K562 (cell line): ENCODE data around the gene FLOT2. TPM values are rescaled to one million over a fixed set of nuclear protein-coding genes. Genes with fewer than 3 reads are reported as not detected.
A peak's percentile ranks its signal among the peaks of the same experiment; 100 is the strongest.

Source experiments
- CBFA2T2 ChIP-seq: fragments of 450-650 bp; conservative IDR thresholded peaks from 2 replicates; pipeline ENCODE4 v1.6.1; 2017; ENCODE audit warnings: mild to moderate bottlenecking
- CCNT2 ChIP-seq: IDR thresholded peaks from 2 replicates; pipeline ENCODE4 v1.6.1; 2011; ENCODE audit warnings: borderline replicate concordance, low read depth, mild to moderate bottlenecking, moderate library complexity, mixed read lengths, low read length; ENCODE audit not compliant: insufficient read length; ENCODE audit errors: extremely low read depth
- ETV1 ChIP-seq: fragments of 450-650 bp; conservative IDR thresholded peaks from 2 replicates; pipeline ENCODE4 v1.6.1; 2016; ENCODE audit warnings: missing genetic modification characterization, control low read depth, low read depth, missing compliant biosample characterization
- GATAD2B ChIP-seq: fragments of 450-650 bp; IDR thresholded peaks from 2 replicates; pipeline ENCODE4 v1.6.1; 2017; ENCODE audit warnings: mild to moderate bottlenecking, borderline replicate concordance
- HCFC1 ChIP-seq: IDR thresholded peaks from 2 replicates; pipeline ENCODE4 v1.6.1; 2012; ENCODE audit warnings: low read depth, low read length, improper control_type of control experiment
- KDM4B ChIP-seq, 2 experiments: fragments of 450-650 bp in 1 of 2; sonication (generic) in 1 of 2; IDR thresholded peaks; 2 replicates each; pipeline ENCODE4 v1.6.1; 2016 to 2017; ENCODE audit warnings: borderline replicate concordance in 2 of 2, antibody characterized with exemption in 1 of 2, low read depth in 1 of 2, mild to moderate bottlenecking in 1 of 2
- KLF16 ChIP-seq: IDR thresholded peaks from 2 replicates; pipeline ENCODE4 v1.6.1; 2016; ENCODE audit warnings: antibody characterized with exemption
- POLR2AphosphoS2 ChIP-seq: IDR thresholded peaks from 2 replicates; pipeline ENCODE4 v1.6.1; 2012; ENCODE audit warnings: low read length, improper control_type of control experiment
- PTRF ChIP-seq: fragments of 450-650 bp; IDR thresholded peaks from 2 replicates; pipeline ENCODE4 v1.6.1; 2016; ENCODE audit warnings: mild to moderate bottlenecking, missing genetic modification characterization, missing compliant biosample characterization
- REST ChIP-seq, 2 experiments: fragments of 450-650 bp; formaldehyde crosslinking in 1 of 2; IDR thresholded peaks; 2 replicates each; pipeline versions ENCODE4 v1.4.0 to v1.6.1; 2014 to 2020; ENCODE audit warnings: mild to moderate bottlenecking in 2 of 2, borderline replicate concordance in 1 of 2, low read depth in 1 of 2
- SMARCC2 ChIP-seq: fragments of 450-650 bp; IDR thresholded peaks from 2 replicates; pipeline ENCODE4 v1.6.1; 2017; ENCODE audit warnings: antibody characterized with exemption, moderate library complexity, mild to moderate bottlenecking, low read depth
- ZNF263 ChIP-seq: sonication (generic); formaldehyde crosslinking; IDR thresholded peaks from 2 replicates; pipeline ENCODE4 v1.8.0; 2022; ENCODE audit warnings: mild to moderate bottlenecking, missing genetic modification reagents, borderline replicate concordance
- ZNF830 ChIP-seq: fragments of 250-450 bp; sonication (Bioruptor Pico); IDR thresholded peaks from 2 replicates; pipeline ENCODE4 v1.5.0; 2021; ENCODE audit warnings: mild to moderate bottlenecking
- polyA plus RNA-seq, 8 experiments: library from polyadenylated mRNA; depleted of rRNA in 4 of 8; stranded (reverse) in 5 of 8; unstranded in 3 of 8; fragments of >200 nt; fragmentation: Nextera tagmentation in 2 of 8; fragmentation: Illumina TruSeq in 1 of 8; extraction: Ambion mirVana in 2 of 8; extraction: Trizol in 1 of 8; gene quantifications; 2 replicates each; pipeline versions ENCODE4 v1.2.1 to v1.2.3, GENCODE V29; 2011 to 2014; ENCODE audit warnings: inconsistent platforms in 1 of 8, missing spikeins in 1 of 8
- total RNA-seq, 7 experiments: library from RNA; depleted of rRNA in 6 of 7; stranded (reverse); fragments of >200 nt in 6 of 7; fragmentation: Illumina TruSeq in 2 of 7; extraction: Trizol in 2 of 7; gene quantifications; 2 replicates each; pipeline versions ENCODE4 v1.2.1 to v1.2.3, GENCODE V29; 2011 to 2021; ENCODE audit warnings: low replicate concordance in 1 of 7
- TF ChIP-seq, protein P1 (sequence below): sonication (generic); formaldehyde crosslinking; IDR thresholded peaks from 2 replicates; pipeline ENCODE4 v1.8.1; 2023; ENCODE audit warnings: missing genetic modification reagents, mild to moderate bottlenecking, borderline replicate concordance

The FLOT2 gene
- total and polyA plus RNA-seq, 9 of the 15 experiments (the other 6 are each of a cell fraction or from before 2014, with no cell fraction given): 17.5 to 138 (median 41.7) TPM

GRCh38 chr17:28912281-28912937, 14.9 kb upstream of the FLOT2 start (continued):
- 0 out of 4 replicates have a peak, but pooled peaks of 1 of the 2 experiments have one; percentile 54 for TF ChIP-seq KDM4B (IDR thresholded peaks at IDR 0.05; ENCODE audit: borderline replicate concordance in 2 of 2, low read depth in 1 of 2)
- TF ChIP-seq HCFC1: peak; percentile 44; the same call in 1 of the 2 replicates
- TF ChIP-seq ZNF263: peak; percentile 50; the same call in 1 of the 2 replicates
- TF ChIP-seq, protein P1, sequence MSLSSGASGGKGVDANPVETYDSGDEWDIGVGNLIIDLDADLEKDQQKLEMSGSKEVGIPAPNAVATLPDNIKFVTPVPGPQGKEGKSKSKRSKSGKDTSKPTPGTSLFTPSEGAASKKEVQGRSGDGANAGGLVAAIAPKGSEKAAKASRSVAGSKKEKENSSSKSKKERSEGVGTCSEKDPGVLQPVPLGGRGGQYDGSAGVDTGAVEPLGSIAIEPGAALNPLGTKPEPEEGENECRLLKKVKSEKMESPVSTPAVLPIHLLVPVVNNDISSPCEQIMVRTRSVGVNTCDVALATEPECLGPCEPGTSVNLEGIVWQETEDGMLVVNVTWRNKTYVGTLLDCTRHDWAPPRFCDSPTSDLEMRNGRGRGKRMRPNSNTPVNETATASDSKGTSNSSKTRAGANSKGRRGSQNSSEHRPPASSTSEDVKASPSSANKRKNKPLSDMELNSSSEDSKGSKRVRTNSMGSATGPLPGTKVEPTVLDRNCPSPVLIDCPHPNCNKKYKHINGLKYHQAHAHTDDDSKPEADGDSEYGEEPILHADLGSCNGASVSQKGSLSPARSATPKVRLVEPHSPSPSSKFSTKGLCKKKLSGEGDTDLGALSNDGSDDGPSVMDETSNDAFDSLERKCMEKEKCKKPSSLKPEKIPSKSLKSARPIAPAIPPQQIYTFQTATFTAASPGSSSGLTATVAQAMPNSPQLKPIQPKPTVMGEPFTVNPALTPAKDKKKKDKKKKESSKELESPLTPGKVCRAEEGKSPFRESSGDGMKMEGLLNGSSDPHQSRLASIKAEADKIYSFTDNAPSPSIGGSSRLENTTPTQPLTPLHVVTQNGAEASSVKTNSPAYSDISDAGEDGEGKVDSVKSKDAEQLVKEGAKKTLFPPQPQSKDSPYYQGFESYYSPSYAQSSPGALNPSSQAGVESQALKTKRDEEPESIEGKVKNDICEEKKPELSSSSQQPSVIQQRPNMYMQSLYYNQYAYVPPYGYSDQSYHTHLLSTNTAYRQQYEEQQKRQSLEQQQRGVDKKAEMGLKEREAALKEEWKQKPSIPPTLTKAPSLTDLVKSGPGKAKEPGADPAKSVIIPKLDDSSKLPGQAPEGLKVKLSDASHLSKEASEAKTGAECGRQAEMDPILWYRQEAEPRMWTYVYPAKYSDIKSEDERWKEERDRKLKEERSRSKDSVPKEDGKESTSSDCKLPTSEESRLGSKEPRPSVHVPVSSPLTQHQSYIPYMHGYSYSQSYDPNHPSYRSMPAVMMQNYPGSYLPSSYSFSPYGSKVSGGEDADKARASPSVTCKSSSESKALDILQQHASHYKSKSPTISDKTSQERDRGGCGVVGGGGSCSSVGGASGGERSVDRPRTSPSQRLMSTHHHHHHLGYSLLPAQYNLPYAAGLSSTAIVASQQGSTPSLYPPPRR (CRISPR knock-in tag): no peak
- no peak for TF ChIP-seq ZNF830 (CRISPR knock-in tag)
- TF ChIP-seq SMARCC2: peak; percentile 83
- peak; percentile 73 for TF ChIP-seq CBFA2T2
- TF ChIP-seq REST (IDR thresholded peaks at IDR 0.05; ENCODE audit: borderline replicate concordance): peak; percentile 41; the same call in 1 of the 2 replicates
- no peak for TF ChIP-seq REST (CRISPR knock-in tag; IDR thresholded peaks at IDR 0.05; ENCODE audit: low read depth)
- TF ChIP-seq CCNT2: peak; percentile 67
- peak; percentile 81; the same call in 1 of the 2 replicates for TF ChIP-seq POLR2AphosphoS2
- peak; percentile 71; the same call in 1 of the 2 replicates for TF ChIP-seq GATAD2B
- TF ChIP-seq ETV1: 0 out of 2 replicates have a peak, but pooled peaks have one; percentile 23
- TF ChIP-seq KLF16: peak; percentile 93
- TF ChIP-seq PTRF: no peak
